Skin of body (tissue), 2 donors: ENCODE data around the gene SAE1. TPM values are rescaled to one million over a fixed set of nuclear protein-coding genes. Genes with fewer than 3 reads are reported as not detected.

ENCODE experiments used
- DNase-seq: peaks from one replicate; lab custom pipeline; 2025; lab: John Stamatoyannopoulos, UW
- total RNA-seq: library from RNA; depleted of rRNA; stranded (reverse); fragments of >200 nt; gene quantifications from one replicate; pipeline ENCODE4 v1.2.3, GENCODE V29; 2014

The SAE1 gene
- total RNA-seq, 1 donor from 2014 or later = 55.8 TPM

GRCh38 chr19:47158879-47159503 is 28.4 kb downstream of the SAE1 start:
- no peak for DNase-seq

- DNase-seq = no peak
Measured at GRCh38 chr19:47161876-47162489, 31.3 kb downstream of the SAE1 start.

- no peak for DNase-seq
Measured at GRCh38 chr19:47168065-47168464, 37.4 kb downstream of the SAE1 start.

- DNase-seq = no peak
Measured at GRCh38 chr19:47172666-47173455, 42.2 kb downstream of the SAE1 start.

- no peak for DNase-seq
Measured at GRCh38 chr19:47176071-47176626, 45.5 kb downstream of the SAE1 start.

GRCh38 chr19:47176627-47177090 is 46.0 kb downstream of the SAE1 start:
- peak; percentile 6 for DNase-seq

DNA sequence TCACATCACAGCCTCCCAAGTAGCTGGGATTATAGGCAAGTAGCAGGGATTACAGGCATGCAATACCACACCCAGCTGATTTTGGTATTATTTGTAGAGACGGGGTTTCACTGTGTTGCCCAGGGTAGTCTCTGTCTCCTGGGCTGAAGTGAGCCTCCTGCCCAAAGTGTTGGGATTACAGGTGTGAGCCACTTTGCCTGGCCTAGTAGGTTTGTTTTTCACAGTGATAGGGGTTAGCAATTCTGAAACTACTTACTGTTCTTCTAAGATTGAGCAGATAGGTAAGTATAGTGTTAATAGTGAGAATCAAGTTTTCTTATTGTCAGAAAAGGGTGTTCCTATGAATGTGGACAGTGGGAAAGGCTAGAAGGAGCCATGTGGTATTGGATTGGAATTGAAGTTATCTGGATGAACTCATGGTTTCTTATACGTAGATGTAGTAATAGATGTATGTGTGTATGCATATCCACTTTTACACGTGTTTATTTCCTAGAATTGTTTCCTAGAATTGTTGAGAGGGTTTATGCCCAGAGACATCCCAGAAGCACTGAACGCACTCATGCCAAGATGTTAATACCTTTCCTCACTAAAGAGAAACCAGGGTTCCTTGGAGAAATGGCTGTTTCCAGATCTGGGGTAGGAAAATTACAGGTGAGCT is 49.1 kb downstream of the SAE1 start:
- no peak for DNase-seq

DNA sequence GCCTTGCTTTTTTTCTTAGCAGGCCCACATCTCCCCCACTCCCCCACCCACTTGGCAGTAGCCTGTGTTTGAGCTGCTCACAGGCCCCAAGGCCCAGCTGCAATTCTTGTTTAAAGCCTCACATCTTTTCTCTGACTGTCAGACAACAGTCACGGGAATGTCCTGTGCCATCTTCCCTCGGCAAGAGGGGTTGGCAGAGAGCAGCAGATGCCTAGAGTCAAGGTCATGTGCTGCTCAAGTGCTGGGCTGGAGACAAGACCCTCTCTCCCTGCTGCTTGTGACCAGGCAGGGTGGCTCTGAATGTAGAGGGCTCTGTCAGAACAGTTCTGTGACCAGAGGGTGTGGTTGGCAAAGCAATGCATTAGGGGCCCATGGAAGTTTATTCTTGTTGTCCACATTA is 53.0 kb downstream of the SAE1 start:
- no peak for DNase-seq

GRCh38 chr19:47186446-47187334 is 56.1 kb downstream of the SAE1 start:
- no peak for DNase-seq

DNA sequence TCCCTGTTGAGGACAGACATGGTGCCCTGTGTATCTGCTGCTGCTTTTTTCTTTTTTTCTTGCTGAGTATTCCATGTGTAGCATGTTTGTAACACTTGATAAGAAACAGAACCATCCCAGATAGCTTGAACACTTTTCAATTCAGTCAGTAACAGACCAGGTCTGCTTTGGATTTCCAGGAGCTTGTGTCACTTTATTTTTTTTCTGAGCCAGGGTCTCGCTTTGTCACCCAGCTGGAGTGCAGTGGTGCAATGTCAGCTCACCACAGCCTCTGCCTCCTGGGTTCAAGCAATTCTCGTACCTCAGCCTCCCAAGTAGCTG is 56.7 kb downstream of the SAE1 start:
- no peak for DNase-seq

GRCh38 chr19:47187797-47188196 is 57.2 kb downstream of the SAE1 start:
- no peak for DNase-seq

GRCh38 chr19:47188507-47189033 is 57.9 kb downstream of the SAE1 start:
- no peak for DNase-seq

DNA sequence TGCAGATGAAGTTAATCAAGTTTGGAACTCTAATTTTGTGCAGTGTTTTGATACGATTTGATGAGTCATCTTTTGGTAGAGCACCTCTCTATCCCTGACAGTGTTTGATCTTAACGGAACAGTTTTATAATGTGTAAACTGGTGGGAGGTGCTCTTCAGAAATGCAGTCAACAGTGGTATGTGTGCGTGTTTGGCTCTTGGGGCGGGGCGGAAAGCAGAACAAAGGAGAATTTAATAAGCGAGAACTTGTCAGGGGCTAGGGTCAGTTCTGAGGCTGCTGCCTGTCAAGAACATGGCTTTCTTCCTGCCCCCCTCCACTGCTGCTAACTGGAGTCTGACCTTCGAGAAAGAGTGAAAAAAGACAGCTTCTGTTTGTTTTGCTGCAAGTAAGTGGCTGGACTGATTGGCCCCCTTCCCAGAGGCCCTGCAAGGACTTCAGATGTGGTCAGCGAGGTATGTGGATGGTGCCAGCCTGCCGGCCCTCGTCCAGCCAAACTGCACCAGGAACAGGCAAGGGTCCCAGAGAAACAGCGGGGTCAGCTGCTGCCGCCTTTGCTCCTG is 59.6 kb downstream of the SAE1 start:
- peak; percentile 38 for DNase-seq

DNA sequence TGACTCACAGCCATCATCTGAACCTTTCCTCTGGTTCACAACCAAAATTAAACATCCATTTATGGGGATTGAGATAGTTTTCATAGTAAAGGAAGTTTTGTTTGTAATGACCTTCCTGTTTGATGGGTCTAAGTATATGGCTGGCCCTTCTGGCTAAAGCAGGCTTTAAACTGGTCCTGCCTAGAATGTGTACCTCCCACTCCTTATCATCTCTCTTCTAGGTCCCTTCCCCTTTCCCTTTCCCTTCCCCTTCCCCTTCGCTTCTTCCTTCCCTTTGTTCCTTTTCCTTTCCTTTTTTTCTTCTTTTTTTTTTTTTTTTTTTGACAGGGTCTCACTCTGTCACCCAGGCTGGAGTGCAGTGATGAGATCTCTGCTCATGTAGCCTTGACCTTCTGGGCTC is 64.8 kb downstream of the SAE1 start:
- no peak for DNase-seq

DNA sequence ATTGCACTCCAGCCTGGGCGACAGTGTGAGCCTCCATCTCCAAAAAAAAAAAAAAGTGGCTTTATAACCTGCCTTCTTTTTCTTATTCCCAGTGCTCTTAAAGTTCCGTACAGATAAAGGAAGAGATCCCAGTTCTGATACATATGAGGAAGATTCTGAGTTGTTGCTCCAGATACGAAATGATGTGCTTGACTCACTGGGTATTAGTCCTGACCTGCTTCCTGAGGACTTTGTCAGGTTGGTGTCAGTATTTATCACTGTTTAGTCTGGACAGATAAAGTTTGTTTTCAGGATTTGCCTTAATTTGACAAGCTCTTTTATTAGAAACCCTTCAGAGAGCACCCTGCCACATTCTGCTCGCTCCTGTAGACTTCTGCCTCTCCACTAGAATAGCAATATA is 66.5 kb downstream of the SAE1 start:
- DNase-seq = no peak

DNA sequence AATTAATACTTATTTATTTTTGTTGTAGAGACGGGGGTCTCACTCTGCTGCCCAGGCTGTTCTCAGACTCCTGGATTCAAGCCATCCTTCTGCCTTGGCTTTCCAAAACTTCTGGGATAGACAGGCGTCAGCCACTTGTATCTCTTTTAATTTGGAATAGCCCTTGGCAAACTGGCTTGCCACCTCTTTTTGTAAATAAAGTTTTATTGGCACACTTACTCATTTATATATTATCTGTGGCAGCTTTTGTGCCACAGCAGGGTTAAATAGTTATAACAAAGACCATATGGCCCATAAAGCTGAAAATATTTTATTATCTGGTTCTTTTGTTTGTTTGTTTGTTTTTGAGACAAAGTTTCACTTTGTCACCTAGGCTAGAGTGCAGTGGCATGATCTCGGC is 69.9 kb downstream of the SAE1 start:
- no peak for DNase-seq

GRCh38 chr19:47203254-47203653 is 72.6 kb downstream of the SAE1 start:
- DNase-seq = no peak

DNA sequence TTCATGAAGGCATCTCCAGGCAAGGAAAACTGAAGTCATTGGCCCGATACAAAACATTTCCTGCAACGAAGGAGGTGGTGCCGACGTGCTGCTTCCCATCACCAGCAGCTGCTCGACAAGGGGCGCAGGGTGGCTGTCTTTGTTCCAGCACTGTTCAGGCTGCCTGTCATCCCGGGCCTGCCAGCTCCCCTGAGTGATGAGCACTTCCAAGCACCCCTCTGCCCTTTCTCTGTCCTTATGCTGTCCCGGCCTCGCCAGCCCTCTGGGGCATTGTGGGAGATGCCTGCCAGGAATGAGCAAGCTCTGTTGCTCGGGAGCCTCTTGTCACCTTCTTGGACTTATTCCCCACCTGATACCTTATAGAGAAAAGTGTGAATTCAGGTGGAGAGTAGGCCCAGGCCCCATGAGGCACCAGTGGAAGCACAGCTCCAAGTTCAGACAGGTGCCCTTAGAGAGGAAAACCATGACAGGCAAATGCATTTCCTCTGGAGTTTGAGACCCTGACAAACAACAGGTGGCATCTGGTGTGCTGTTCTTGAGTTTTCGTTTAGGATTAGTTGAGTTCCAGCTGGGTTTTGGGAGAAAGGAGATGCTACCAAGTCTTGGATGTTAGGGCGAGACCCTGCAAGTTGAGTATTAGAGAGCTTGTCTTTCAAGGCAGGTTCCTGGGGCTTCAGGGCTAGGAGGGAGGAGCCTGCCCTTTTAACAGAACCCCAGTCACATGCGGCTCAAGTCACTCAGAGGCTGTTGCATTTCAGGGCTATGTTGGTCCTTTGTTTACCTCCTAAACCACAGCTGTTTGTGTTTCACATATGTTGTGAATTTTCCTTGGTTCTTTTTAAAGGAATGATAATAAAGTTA is 78.9 kb downstream of the SAE1 start:
- DNase-seq = no peak

- no peak for DNase-seq
Measured at GRCh38 chr19:47210180-47210490, 79.5 kb downstream of the SAE1 start.
